ENCODE measurements around the gene ZFYVE16.
"Not testable (repeated sequence)": the region's sequence is repeated elsewhere in the genome, so short reads cannot be mapped to it uniquely, and the experiment has no call there.

ZFYVE16 gene

DNA sequence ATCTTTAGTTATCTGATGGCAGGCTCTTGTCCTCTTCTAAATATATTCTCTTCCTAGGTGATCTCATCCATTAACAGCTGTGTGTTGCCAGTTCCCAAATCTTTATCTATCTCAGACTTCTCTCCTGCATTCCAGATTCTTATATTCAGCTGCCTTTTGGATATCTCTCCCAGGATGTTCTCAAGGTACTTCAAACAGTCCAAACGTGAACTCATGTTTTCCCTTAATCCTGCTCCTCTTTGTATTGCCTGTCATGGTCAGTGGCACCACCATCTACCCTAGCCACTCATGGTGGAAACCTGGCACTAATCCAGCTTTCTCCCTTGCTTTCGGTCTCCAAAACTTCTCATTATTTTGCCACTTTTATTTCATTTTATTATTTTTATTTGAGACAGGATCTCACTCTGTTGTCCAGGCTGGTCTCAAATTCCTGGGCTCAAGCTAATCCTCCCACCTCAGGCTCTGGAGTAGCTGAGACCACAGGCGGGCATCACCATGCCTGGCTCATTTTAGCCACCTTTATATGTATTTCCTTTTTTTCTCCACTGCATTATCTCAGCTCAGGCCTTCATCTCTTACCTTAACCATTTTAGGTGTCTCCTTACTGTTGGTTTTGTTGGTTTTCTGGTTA lies 3.8 kb downstream of the ZFYVE16 start:
- DNase-seq (ENCODE audit: low read depth) = no peak

DNA sequence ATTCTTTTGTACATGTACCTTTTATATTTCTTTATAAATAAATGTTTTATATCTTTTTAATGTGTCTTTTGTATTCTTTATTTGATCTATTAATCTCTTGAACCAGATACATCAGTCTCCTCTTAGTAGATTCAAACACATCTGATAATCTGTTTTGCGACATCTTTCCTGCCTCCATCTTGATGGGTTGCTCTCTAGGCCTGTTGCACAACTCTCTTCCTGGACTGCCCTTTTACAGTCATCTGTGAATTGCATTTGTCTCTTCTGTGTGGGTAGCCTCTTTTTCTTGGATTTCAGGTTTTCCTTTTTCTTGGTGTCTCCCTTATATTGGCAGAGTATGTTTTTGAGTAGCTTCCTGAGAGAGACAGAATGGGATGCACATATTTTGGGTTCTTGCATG lies 6.2 kb downstream of the ZFYVE16 start:
- no peak for DNase-seq (ENCODE audit: low read depth)

DNA sequence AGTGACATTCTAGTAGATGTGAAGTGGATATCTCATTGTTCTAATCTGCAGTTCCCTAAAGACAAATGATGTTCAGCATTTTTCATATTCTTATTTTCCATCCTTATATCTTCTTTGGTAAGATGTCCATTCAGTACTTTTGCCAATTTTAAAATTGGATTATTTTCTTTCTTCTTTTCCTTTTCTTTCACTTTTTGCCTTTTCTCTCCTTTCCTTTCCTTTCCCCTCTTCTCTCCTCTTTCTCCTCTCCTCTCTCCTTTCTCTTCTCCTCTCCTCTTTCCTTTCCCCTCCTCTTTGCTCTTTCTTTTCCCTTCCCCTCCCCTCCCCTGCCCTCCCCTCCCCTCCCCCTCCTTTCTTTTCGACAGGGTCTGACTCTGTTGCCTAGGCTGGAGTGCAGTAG lies 10.1 kb downstream of the ZFYVE16 start:
- no peak for DNase-seq (ENCODE audit: low read depth)

GRCh38 chr5:80424365-80424764 lies 16.5 kb downstream of the ZFYVE16 start:
- DNase-seq (ENCODE audit: low read depth) = not testable (repeated sequence)

DNA sequence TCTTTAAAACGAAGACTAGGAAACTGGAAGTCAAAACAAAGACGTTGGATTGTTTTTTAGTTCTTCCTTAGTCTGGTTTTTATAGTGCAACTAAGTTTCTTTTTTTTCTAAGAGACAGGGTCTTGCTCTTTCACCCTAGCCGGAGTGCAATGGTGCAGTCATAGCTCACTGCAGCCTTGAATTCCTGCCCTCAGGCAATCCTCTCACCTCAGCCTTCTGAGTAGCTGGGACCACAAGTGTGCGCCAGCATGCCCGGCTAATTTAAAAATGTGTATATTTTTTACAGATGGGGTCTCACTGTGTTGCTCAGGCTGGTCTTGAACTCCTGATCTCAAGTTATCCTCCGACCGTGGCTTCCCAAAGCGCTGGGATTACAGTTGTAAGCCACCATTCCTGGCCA lies 27.6 kb downstream of the ZFYVE16 start:
- DNase-seq (ENCODE audit: low read depth) = no peak

- DNase-seq (ENCODE audit: low read depth) = no peak
Measured at GRCh38 chr5:80437326-80437725, 29.5 kb downstream of the ZFYVE16 start.

DNA sequence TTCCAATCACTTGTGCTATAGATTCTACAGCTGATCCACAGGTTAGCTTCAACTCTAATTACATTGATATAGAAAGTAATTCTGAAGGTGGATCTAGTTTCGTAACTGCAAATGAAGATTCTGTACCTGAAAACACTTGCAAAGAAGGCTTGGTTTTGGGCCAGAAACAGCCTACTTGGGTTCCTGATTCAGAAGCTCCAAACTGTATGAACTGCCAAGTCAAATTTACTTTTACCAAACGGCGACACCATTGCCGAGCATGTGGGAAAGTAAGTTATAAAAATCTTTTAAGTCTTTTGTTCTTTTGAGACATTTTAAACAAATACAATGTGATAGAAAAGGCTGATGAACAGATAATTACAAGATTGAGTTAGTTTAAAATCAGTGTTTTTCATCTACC lies 30.9 kb downstream of the ZFYVE16 start:
- DNase-seq (ENCODE audit: low read depth) = no peak

DNA sequence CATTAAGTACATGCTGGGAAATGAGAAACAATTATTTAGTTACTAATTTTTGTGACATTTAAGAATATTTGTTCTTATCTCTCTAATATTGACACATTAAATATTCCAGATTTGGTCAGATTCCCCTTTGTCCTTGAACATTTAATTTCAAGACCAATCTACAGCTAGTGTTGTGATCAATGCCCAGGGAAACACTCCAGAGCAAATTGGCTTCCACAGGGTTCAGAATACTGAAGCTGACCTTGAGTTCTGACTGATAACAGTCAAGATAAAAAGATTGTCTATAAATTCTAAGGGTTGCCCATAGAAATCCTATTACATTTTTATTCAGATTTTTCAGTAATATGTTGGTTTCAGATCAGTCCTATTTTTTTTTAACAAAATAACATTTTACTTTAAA lies 31.3 kb downstream of the ZFYVE16 start:
- DNase-seq (ENCODE audit: low read depth) = no peak

GRCh38 chr5:80442742-80443141 lies 34.9 kb downstream of the ZFYVE16 start:
- DNase-seq (ENCODE audit: low read depth) = no peak

GRCh38 chr5:80453366-80453765 lies 45.5 kb downstream of the ZFYVE16 start:
- DNase-seq (ENCODE audit: low read depth) = no peak

DNA sequence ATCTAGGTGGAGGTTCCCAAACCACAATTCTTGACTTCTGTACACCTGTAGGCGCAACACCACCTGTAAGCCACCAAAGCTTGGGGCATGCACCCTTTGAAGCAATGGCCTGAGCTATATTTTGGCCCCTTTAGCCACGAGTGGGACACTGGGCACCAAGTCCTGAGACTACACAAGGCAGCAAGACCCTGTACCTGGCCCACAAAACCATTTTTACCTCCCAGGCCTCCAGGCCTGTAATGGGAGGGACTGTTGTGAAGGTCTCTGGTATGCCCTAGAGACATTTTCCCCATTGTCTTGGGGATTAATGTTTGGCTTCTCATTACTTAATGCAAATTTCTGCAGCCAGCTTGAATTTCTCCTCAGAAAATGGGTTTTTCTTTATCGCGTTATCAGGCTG lies 55.4 kb downstream of the ZFYVE16 start:
- no peak for DNase-seq (ENCODE audit: low read depth)

DNA sequence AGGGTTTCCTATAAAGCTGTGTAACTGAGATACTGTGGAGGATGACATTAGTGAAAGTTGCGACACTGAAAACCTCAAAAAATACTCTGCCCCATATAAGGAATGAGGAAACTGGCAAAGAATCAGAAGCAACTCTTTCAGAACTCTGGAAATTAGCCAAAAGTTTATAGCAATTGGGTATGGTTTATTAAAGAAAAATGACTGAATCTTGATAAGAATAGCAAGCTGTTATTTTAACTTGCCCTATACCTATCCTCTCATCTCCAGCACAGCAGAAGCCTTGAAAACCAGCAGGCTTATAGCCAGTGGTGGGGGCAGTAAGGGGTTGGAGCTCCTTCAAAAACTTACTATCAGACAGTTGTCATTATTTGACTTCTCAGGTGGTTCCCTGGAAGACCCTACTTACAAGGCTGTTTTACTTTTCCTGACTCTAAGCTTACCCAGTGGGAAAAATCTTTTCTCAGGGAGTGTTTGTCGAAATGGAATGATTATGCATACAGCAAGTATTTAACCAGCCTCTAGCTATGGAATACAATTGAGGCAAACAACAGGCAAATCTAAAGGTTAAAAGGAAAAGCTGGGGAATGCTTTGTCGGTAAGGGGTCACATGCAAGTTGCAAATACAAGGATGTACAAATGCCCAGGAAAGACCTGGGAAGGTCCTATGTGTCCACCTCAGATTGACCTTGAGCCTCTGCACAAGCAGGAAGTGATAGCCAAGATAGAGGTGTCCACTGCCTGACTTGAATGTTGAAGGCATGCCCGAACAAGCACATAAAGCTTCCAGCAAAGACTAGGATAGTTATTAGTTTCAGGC lies 59.0 kb downstream of the ZFYVE16 start:
- no peak for DNase-seq (ENCODE audit: low read depth)

GRCh38 chr5:80468131-80468530 lies 60.3 kb downstream of the ZFYVE16 start:
- DNase-seq (ENCODE audit: low read depth) = no peak

DNA sequence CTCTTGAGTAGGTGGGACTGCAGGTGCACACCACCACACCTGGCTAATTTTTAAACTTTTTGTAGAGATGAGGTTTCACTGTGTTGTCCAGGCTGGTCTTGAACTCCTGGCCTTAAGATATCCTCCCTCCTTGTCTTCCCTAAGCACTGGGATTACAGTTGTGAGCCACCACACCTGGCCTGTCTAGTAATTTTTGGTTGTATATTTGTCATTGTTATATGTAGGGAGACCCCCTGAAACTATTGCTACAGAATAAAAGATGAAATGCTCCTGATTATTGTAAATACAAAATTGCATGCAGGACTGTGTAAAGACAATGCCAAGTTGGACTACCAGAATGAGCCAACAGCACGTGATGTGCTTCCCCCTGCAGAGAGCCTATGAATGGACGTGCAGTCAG lies 62.8 kb downstream of the ZFYVE16 start:
- not testable (repeated sequence) for DNase-seq (ENCODE audit: low read depth)

DNA sequence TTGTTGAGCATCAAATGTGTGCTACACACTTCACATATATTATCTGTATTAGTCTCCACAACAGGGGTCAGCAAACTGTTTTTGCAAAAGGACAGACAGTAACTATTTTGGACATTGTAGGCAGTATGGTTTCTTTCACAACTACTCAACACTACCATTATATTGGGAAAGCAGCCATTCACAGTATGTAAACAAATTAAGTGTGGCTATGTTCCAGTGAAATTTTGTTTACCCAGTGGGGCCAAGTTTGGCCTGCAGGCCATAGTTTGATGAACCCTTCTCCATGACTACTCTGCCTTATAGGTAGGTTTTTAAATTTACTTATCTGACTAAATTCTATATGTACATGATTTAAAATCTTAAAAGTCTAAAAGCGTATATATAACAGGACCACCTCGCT lies 67.1 kb downstream of the ZFYVE16 start:
- no peak for DNase-seq (ENCODE audit: low read depth)

DNA sequence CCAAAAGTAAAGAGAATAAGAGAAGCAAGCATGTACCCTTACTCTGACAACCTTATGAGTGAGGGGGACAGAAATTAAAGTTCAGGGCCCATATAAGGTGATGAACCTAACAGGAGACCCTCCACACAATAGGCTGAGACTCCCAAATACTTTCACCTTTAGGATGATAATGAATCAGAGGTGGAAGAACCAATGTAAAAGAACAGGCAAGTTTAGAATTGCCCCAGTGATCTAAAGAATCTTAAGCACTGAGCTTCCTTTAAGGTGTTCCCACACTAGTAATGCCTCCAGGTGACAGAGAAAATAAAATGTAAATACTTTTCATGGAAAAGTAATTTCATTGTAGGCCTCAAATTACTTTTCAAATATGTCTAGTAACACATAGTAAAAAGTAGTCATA lies 71.8 kb downstream of the ZFYVE16 start:
- DNase-seq (ENCODE audit: low read depth) = no peak

DNA sequence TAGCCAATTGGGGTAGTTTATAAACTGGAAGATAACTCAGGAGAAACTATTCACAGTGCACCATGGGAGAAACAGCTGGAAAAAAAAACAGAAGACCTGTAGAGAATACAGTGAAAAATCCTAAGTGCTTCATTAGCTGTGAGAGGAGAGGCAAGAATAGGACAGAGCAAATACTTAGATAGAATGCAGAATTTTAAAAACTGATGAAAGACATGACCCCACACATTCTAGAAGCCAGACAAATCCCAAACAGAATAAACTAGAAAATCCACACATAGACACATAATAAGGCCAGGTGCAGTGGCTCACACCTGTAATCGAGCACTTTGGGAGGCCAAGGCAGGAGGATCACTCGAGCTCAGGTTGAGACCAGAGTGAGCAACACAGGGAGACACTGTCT lies 72.5 kb downstream of the ZFYVE16 start:
- no peak for DNase-seq (ENCODE audit: low read depth)

DNA sequence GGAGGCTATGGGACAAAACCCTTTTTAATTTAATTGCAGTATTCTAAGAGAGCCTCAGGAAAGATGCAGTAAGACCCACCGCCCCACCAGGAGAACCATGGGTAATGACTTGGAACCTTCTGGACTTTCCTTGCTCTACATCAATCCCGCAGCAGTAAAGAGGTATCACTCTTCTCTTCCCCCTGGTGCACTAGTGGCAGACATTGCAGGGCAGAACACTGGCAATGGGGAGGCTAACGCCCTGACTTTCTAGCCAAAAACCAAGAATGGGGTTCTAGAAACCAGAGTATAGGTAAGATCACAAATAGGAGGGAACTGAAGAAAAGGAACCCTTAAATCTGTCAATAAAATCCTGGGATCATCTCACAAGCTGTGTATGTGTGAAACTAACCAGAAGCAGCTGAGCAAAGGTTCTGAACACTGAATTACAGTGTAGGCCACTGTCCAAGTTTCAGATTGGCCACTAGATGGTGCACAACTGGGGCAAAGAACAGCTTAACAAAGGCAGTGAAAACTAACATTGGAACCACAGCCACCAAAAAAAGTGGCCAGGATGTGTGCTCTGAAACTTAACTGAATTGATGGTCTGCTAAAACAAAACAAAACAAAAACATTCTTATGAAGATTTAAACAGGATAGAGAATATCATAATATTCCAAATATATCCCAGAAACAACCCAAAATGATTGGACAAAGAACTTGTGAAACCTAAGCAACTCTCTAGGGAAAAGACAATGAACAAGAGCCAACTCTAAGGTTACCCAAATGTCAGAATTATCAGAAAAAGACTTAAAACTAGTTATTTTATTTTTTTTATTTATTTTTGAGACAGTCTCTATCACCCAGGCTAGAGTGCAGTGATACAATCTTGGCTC lies 73.4 kb downstream of the ZFYVE16 start:
- DNase-seq (ENCODE audit: low read depth) = no peak

DNA sequence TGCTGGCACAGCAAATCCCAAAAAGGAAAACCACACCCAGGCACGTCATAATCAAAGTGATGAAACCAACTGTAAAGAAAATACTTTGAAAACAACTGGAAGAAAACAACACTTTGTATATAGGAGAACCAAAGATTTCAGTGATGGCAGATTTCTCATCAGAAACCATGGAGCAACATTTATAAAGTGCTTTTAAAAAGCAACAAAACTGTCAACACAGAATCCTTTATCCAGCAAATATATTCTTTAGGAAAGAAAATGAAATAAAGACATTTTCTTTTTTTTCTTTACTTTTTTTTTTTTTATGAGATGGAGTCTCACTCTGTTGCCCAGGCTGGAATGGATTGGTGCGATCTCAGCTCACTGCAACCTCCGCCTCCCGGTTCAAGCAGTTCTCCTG lies 74.7 kb downstream of the ZFYVE16 start:
- DNase-seq (ENCODE audit: low read depth) = no peak

GRCh38 chr5:80483636-80484232 lies 75.9 kb downstream of the ZFYVE16 start:
- no peak for DNase-seq (ENCODE audit: low read depth)

DNA sequence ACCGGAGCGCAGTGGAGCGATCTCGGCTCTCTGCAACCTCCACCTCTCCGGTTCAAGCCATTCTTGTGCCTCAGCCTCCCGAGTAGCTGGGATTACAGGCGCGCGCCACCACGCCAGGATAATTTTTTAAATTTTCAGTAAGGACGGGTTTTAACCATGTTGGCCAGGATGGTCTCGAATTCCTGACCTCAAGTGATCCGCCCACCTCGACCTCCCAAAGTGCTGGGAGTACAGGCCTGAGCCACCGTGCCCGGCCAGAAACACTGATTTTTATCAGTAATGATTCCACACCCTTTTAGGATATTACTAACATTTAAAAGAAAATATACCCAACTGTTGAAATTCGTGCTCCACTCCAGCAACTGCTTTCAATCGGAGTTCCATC lies 79.6 kb downstream of the ZFYVE16 start:
- DNase-seq (ENCODE audit: low read depth) = no peak

Data from stimulated activated CD8-positive, alpha-beta memory T cell treated with anti-CD3 and anti-CD28 coated beads, Interleukin-4, amount 100 ng/mL, for 24 hours (primary cell).